Epithelial cell of esophagus (primary cell): ENCODE results near the gene FCAMR.
"Not testable (repeated sequence)": the region's sequence is repeated elsewhere in the genome, so short reads cannot be mapped to it uniquely, and the experiment has no call there.

ENCODE experiments used
- DNase-seq: peaks from one replicate; pipeline ENCODE4 v3.0.0; 2010; ENCODE audit warnings: low read depth
- H3K4me3 ChIP-seq: 2 replicates; pipeline ENCODE4 v1.5.1; 2011; ENCODE audit warnings: mild to moderate bottlenecking, low read length, control low read depth
- CTCF ChIP-seq: IDR thresholded peaks from 2 replicates; pipeline ENCODE4 v1.5.1; 2011; ENCODE audit warnings: low read depth, mild to moderate bottlenecking, low read length, control low read depth, inconsistent platforms; ENCODE audit not compliant: insufficient read depth; ENCODE audit errors: missing control alignments

FCAMR gene

GRCh38 chr1:206929524-206929923 is 40.7 kb downstream of the FCAMR start:
- no peak overlapping the region for H3K4me3 ChIP-seq
- no peak for TF ChIP-seq CTCF
- no peak for DNase-seq

- no peak for TF ChIP-seq CTCF
- H3K4me3 ChIP-seq, result no peak overlapping the region
- DNase-seq, result no peak
Observed at GRCh38 chr1:206926286-206926685, 44.0 kb downstream of the FCAMR start.

DNA sequence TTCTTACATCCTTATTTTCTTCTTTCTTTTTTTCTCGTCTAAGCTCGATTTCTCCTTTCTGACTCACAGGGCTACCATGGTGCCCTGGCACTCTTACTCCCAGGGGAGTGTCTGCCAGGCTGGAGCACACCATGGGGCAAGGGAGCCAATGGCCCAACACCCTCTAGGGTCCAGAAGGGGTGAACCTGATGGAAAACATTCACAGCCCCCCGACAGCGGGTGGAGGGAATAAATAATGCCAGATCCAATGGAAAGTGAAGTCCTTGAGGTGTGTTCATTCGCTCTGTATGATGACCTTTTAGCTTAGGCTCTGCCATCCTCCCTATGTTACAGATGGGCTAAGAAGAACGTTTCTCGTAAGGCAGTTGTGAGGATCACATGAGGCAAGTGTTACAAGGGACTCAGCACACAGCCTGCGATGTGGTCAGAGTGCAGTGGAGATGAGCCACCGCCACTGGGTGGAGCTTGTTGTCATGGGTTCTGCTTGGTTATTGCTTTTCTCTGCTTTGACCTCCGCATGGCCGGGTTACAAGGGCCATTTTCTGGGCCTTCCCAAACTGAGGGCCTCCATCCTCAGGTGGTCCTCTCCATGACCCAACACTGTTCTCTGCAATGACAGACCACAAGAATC is 45.0 kb downstream of the FCAMR start:
- DNase-seq, result no peak
- no peak overlapping the region for H3K4me3 ChIP-seq

GRCh38 chr1:206924592-206925105 is 45.6 kb downstream of the FCAMR start:
- DNase-seq, result no peak
- TF ChIP-seq CTCF, result no peak
- H3K4me3 ChIP-seq, result no peak overlapping the region

More for the DNA sequence above, 45.0 kb downstream of the FCAMR start:
- TF ChIP-seq CTCF, result no peak

DNA sequence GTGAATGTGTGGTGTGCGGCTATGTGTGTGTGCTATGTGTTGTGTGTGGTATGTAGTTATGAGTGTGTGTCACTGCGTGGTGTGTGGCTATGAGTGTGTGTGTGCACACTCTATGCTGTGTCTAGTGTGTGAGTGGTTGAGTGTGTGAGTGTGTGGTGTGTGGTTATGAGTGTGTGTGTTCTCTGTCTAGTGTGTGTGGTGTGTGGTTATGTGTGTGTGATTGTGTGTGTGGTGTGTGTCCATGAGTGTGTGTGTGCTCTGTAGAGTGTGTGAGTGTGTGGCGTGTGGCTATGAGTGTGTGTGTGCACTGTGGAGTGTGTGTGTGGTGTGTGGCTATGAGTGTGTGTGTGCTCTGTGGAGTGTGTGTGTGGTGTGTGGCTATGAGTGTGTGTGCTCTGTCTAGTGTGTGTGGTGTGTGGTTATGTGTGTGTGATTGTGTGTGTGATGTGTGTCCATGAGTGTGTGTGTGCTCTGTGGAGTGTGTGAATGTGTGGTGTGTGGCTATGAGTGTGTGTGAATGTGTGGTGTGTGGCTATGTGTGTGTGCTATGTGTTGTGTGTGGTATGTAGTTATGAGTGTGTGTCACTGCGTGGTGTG is 46.2 kb downstream of the FCAMR start:
- H3K4me3 ChIP-seq, DNase-seq: not testable (repeated sequence)

DNA sequence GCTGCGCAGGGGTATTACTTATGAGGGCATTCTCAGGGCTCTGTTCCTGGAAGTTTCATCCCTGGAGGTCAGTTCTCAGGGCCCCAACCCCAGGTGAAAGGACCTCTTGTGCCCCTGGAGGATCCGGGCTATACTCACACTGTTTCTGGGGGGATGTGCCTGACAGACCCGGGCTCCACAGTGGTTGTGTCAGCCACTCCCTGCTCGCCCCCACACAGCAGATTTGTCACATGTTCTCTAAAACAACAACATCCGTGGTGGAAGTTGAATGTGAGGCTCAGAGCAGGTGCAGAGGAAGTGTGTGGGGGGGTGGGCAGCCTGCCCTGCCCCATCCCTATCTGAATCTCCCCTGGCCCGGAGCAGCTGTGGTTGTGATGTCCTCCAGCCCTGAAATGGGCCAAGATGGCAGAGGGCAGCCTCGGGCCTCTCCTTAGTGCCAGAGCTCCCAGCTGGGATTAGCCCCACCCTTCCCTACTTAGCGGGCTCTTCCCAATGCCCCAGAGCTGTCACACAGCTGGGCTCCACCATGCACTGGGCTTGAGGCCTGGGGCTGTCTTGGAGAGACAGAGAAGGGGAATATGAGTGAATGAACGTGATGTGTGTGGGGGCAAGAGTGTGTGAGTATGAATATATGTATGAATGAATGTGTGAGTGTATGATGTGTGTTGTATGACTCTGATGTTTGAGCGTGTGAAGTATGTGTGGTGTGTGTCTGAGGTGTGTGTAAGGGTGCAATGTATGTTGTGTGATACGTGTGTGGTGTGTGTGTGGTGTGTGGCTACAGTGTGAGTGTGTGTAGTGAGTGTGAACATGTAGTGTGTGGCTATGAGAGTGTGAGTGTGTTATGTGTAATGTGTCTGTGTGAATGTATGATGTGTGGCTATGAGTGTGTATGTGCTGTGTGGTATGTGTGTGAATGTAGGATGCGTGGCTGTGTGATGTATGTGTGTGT is 47.0 kb downstream of the FCAMR start:
- no peak for DNase-seq
- no peak for TF ChIP-seq CTCF
- no peak overlapping the region for H3K4me3 ChIP-seq

- no peak overlapping the region for H3K4me3 ChIP-seq
- TF ChIP-seq CTCF, result no peak
- no peak for DNase-seq
Observed at GRCh38 chr1:206922524-206922923, 47.7 kb downstream of the FCAMR start.
